GM18519 (cell line): Measurements from ENCODE around the gene ENAH.

ENCODE experiments used
- ATAC-seq: cut with Tn5 transposase; IDR thresholded peaks from one replicate; pipeline ENCODE4 v1.9.1; 2021; ENCODE audit warnings: mild to moderate bottlenecking, moderate library complexity; ENCODE audit not compliant: unreplicated experiment, low FRiP score

Gene ENAH

DNA sequence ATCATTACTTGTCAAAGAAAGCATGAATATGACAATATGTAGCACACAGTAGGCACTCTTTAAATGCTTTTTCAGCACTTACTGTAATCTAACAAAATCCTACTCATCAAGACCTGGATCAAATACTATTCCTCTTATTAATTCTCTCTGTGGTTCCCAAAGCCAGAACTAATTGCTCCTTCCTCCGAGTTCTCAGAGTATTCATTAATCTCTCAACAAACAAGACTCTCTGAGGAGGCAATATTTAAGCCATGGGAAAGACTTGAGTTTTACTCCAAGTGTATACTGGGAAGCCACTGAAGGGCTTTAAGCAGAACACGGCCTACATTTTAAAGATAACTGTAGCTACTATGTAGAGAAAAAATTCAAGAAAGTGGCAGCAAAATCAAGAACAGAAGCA, 79.7 kb downstream of the ENAH start:
- ATAC-seq: no peak

GRCh38 chr1:225572422-225572821, 80.5 kb downstream of the ENAH start:
- no peak for ATAC-seq

- no peak for ATAC-seq
These were observed 85.1 kb downstream of the ENAH start for GRCh38 chr1:225567789-225568188.

DNA sequence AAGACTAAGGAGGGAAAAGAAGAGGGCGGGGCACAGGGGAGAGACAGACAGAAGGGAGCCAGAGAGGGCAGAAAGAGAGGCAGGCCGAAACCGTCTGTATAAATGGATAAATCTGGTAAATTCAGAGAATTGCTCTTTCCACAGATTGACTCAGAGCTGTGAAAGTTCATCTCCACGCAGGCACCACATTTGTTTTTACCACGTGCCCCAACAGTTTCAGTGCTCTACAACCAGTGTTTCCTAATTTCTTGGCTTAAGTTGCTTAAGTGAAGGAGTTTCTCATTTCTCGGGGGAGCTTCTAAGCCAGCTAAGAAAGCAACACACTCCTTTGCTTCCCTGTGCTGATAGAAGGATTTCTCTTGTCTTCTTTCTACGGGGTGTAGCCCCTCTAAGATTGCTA, 87.1 kb downstream of the ENAH start:
- no peak for ATAC-seq

GRCh38 chr1:225561675-225562074, 91.2 kb downstream of the ENAH start:
- ATAC-seq: no peak

DNA sequence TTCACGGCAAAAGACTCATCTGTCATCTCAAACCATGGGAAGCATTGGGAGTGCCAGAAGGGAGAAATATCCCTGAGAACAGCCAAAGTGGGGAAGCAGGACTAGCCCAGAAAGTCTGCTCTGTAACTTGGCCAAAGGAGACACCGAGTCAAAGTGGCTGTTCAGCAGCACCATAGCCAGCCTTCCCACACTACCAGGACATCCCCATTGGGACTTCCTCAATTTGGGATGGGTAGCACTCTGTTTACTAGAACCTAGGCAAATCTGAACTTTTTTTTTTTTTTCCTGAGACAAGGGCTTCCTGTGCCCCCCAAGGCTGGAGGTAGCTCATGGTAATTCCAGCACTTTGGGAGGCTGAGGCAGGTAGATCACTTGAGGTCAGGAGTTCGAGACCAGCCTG, 93.0 kb downstream of the ENAH start:
- ATAC-seq: no peak

GRCh38 chr1:225559326-225559725, 93.6 kb downstream of the ENAH start:
- no peak for ATAC-seq

DNA sequence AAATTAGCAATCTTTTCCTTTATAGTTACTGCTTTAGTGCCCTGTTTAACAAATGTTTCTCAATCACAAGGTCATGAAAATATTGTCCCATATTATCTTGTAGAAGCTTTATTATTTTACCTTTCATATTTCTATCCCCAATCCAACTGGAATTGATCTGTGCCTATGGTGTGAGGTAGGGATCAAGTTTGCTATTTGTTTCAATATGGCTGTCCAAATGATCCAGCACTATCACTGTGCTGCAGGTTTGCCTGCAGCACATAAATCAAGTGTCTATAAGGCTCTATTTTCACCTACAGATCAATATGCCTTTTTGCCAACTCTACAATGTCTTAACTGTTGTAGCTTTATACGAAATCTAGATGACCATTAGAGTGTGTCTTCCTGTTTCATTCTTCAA, 96.2 kb downstream of the ENAH start:
- no peak for ATAC-seq

DNA sequence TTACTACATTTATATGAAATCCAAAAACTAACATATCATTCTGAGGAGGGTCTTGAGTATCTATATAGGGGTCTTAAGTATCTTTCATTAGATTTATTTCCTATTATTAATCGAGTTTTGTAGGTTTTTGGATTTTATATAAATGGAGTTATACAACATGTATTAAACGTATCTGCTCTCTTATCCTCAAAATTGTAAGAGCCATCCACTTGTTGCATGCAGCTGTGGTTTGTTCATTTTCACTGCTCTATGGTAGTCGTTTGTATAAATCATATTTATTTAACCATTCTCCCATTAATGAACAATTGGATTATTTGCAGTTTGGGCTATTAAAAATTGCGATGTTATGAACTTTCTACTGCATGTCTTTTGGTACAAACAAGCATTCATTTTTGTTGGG, 97.1 kb downstream of the ENAH start:
- ATAC-seq: no peak

- no peak for ATAC-seq
These were observed 98.6 kb downstream of the ENAH start for GRCh38 chr1:225554216-225554812.

GRCh38 chr1:225549821-225550220, 103.1 kb downstream of the ENAH start:
- ATAC-seq: no peak

GRCh38 chr1:225548140-225548857, 104.6 kb downstream of the ENAH start:
- ATAC-seq: no peak

DNA sequence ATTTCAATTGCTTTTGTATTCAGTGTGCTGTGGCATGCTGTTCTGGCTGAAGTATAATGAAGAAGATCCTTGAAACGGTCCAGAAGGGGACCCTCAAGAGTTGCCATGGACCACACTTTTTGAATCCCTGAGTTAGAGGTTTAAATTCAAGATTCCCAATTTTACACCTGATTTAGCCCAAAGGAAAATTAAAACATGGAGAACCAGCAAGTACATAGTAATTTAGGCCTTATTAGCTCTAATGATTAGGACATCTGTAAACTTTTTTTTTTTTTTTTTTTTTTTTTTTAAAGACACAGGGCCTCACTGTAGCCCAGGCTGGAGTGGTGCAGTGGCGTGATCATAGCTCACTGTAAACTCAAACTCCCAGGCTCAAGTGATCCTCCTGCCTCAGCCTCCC, 107.3 kb downstream of the ENAH start:
- no peak for ATAC-seq

DNA sequence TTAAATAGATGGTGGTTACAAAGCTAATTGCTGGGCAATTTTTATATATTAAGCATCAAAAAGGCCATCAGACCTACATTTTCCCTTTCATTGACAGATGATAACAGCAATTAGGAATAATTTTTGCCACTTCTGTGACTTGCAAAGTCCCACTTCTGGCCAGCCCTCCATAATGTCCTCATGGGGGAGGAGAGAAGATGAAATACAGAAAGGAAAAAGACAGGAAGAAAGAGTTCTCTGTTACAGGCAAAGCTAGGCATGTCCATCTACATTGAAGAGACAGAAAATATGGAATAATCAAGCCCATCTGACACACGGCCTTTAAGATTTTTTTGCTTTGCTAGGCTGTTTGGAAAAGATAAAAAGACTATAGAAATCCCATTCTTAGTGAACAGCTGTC, 108.0 kb downstream of the ENAH start:
- ATAC-seq: no peak

DNA sequence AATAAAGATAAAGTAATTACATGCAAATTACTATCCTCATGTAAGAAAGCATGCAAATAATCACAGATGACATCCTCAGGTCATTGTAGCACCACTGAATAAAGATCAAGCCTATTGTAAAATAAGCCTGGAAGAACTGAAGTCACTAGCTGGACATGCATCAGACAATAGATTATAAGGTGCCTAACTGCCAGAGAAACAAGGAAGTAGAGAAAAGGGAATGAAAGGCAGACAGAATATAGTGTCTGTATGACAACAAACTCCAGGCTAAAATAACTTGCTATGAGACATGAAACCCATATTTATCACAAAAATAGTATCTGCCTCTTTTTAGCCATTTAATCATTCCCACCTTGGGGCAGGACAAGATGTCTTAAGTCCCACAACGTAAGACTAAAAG, 108.7 kb downstream of the ENAH start:
- no peak for ATAC-seq

- no peak for ATAC-seq
These were observed 109.6 kb downstream of the ENAH start for GRCh38 chr1:225543350-225543749.

GRCh38 chr1:225541383-225541782, 111.5 kb downstream of the ENAH start:
- ATAC-seq: no peak

DNA sequence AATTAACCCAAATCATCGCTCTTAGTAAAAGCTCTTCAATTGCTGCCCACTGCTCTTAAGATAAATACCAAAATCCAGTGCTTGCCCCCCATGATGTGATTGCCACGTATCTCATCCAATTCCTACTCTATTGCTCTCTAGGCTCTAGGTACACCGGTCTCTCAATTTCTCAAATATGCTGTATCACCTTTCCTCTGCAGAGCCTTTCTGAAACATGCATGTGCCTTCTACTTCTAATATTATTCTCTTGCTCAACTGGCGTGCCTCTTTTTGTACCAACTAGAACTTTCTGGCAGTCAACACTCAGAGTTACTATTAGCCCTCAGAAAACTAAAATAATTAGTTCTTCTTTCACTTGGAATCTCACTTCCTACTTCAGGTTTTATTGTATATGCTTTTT, 113.3 kb downstream of the ENAH start:
- ATAC-seq: no peak

- no peak for ATAC-seq
These were observed 113.9 kb downstream of the ENAH start for GRCh38 chr1:225539069-225539468.

- ATAC-seq: no peak
These were observed 115.2 kb downstream of the ENAH start for GRCh38 chr1:225537554-225538251.

DNA sequence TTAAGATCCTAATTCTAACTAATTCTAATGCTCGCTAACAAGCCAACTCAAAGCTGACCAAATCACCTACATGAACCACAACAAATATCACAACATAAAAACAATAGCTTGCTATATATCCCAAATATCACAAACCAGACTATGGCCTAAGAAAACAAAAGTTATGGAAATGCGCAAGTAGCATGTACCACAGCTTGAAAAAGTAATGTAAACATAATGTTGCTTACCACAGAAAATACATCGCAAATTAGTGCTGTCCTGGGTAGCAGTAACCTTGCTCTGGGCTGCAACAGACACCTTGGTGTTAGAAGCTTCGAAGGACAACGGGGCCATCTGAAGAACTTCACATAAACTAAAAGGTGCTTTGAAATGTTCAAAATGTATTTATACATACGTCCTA, 117.6 kb downstream of the ENAH start:
- ATAC-seq: no peak

GRCh38 chr1:225534772-225535171, 118.2 kb downstream of the ENAH start:
- no peak for ATAC-seq
